Measurements from ENCODE around the gene ASB5.
A peak's percentile ranks its signal among the peaks of the same experiment; 100 is the strongest.

ASB5 gene

DNA sequence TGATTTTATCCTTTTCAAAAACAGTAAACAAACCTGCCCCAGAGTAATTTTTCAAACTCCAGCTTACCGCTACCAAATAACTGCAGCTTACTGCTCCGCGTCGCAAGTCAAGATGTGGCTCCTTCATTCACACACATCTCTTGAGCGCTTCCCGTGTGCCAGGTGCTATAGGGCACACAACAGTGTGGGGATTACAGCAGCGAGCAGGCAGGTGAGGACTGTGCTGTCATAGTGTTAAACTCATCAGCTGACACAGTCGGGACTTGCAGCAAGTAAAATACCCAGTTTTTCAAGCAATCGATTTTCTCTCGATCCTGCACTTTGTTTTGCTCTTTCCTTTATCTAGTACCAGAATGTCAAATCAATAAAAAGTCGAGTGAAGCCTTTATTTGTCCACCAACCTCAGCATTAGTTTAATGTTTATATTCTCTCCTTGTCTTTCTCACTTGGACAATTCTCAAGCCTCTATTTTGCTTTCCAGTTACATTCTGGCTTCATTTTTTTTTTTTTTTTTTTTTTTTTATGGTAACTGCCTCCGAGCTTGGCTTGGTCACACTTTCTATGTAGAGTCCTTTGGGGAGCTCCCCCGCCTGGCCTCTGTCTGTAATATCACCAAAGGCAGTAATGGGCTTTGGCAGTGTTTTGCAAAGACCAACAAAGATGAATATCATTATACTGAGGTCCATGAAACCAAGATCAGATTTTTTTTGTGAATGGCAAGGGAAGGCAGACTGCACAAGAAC lies 8.3 kb upstream of the ASB5 start:
- DNase-seq = peak in 5 of 14 donors; percentile 1 to 16 (median 6)

DNA sequence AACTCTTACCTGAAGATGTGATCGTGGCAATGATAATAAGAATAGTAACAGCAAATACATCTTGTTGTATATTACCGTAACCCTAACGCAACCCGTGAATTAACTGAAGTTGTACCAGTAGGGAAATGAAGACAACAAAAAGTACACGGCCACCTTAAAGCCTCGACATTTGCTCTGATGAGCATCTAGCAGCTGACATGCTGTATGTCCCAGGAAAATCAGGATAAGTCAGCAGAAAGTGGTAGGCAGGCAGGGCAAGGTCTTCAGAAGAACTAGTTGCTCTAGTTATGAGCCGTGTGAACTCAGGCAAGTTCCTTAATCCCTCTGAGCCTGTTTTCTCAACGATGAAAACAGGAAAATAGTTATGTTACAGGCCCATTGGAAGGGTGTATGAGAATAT lies 7.7 kb upstream of the ASB5 start:
- no peak for DNase-seq

DNA sequence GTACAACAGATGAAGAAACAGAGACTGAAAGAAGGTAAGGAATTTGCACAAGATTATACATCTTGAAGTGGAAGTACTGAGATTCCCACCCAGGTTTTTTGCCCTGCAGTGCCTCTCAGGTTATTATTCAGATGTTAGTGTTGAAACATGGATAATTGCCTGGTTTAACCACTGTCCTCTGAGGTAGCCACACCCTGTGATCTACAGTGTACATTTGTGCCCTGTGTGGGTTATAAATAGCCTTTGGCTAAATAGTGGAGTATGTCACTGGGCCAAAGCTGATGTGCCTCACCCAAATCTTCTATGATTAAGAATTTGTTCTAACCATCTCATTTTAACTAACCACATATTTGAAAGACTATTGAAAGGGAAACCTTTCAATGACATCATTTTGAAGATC lies 5.4 kb upstream of the ASB5 start:
- no peak for DNase-seq

DNA sequence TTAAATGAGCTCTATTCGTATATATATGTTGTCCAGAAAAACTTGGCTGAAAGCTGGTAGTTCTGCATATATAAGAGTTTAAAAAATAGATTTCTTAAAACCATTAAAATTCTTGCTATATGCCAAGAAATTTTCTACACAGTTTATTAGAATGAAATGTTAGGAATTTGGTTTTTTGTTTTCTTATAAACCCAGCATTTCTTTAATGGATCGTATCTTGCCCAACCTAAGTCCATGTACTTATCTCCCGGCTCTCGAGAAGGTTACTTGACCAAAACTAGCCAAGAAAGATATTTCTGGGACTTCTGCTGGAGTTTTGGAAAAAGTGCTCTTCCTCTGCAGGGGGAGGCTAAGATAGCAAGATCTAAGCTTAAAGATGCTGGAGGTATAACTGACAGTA lies 4.7 kb upstream of the ASB5 start:
- DNase-seq = no peak

DNA sequence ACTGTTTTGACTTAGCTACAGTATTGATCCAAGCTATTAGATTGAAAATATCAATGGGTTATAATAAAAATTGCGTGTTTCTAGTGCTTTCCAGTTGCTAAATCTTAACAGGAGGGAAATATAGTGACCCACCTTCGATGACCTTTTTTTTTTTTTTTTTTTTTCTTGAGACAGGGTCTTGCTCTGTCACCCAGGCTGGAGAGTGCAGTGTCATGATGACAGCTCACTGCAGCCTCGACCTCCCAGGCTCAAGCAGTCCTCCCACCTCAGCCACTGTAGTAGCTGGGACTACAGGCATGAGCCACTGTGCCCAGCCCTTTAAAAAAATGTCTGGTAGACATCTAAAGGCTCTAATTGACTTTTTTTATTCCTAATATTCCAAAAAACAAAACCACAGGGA lies 3.8 kb upstream of the ASB5 start:
- DNase-seq = no peak

DNA sequence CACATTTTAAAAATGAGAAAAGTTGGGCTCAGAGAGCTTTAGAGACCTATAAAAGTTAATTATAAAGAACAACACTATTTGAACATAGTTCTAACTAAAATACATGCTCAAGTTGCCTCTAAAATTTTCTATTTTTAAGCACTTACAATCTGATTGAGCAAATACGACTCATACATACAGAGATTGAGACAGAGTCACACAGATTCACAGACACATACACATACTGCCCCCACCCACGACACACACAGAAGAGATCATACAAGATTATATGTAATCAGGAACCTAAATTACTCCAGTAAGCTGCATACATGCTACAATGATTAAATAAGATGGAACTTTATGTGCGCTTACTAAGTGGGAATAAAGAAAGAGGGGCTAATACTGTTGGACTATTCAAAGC lies 2.7 kb upstream of the ASB5 start:
- no peak for DNase-seq

DNA sequence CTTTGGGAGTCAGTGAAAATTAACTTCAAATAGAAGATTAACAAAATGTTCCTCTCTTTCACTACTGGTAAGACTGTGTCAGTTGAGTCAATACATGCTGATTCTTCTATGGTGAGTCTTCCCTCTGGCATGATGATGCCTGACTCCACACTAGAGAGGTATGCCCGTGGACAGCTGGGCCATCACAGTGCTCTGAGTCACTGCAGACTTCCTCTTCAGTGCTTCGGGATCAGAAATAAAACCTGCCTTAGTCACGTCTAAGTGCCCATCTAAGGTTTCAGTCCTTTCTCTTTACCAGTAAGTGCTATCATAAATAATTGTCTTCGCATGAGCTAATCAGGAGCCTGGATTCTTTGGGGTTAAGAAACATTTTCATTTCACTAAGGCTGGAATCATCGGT lies 1.6 kb upstream of the ASB5 start:
- DNase-seq = no peak

DNA sequence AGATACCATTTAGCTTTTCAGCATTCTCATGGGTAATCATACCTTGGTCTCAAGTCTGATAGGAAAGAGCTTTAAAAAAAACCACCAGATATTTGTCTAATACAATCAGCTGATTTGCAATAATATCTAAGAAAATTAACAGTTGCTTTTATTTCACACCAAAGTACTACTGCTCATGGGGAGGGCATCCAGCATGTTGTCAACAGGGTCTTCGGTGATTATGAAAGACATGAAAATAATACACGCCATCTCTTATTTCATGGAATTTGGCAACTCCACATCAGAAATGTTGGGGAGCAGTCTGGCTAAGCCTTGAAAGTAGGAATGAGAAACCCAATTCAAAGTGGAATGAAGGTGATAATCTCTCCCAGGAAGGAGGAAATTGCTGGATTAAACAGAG lies 3.0 kb downstream of the ASB5 start:
- no peak for DNase-seq

DNA sequence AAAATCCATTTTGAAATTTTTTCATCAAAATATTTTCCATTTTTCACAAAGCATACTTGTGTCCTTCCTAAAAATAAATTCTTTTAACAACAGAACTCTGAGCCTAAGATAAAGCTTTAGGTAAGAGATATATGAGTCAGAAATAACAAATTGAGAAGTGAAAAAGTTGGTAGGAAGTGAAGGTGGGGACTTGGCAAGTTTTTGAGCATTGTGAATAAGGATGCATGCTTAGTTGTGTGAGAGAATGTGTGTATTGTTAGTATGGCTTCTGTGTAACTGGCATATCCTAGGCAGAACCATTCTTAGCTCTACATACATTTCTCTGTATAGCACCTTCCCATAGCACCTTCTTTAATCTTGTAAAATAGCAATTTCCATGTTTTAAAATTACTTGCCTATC lies 6.8 kb downstream of the ASB5 start:
- DNase-seq = no peak

DNA sequence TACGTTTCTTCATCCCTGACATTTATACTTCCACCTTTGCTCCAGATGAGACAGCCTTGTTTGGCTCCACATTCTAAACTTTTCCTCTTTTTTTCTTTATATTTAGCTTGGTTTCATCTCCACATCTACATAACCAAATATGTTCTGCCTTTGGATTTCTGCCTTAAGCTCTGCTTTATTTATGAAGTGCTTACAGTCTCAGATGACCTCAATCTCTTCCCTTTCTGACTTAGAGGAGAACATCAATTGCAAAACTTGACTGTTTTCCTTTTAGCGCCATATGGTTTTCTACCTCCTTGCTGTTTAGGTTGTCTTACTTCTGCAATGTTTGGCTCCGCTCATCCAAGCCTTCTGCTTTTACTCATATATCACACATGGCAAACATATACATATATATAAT lies 7.5 kb downstream of the ASB5 start:
- DNase-seq = no peak

DNA sequence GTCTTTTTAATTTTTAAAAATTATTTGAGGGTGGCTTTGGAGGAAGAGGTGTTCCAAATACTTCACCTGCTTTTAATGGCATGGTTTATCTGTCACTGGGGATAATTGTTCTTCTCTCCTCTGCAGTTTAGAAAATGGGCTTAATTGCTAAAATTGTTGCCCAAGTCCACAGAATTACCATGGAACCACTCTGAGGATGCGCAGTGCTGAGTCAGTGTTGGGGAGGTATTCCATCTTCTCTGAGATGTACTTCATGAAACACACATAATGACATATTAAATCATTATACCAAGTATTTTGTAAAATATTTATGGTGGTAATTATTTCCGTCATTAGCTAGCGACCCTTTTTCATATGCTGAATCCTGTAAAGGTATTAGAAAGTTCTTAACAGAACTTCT lies 8.0 kb downstream of the ASB5 start:
- DNase-seq = no peak

DNA sequence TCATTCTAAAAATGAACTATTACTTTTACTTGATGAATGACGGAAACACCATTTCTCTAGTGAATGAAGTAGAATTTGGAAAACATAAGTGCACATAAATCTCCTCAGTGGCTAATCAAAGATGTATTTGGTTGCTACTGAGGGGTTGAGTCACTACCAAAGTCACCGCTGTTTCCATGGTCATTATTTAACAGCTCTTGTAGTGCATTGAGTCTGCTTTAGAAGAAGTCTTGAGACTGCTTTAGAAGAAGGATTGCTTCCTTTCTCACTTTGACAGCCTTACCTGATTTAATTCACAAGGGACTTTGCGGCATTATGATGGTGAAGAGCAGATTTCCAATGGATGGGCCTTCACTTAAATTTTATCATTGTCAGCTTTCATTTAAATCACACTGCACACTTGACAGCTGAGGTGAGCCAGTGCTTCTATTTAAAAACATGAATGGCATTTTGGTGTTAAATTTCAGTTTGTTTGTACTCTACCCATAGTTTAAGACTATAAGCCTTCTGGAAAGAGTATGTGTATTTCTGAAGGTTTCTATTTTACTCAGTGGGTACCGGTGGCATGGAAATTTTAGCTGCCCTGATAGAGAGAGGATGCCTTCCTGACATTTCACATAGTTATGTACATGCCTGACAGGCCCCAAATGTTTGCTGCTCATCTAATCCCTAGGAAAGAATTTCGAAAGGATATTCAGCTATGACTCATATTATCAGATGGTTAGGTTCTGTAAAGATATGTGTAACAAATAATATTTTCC lies 9.5 kb downstream of the ASB5 start:
- DNase-seq = no peak

DNA sequence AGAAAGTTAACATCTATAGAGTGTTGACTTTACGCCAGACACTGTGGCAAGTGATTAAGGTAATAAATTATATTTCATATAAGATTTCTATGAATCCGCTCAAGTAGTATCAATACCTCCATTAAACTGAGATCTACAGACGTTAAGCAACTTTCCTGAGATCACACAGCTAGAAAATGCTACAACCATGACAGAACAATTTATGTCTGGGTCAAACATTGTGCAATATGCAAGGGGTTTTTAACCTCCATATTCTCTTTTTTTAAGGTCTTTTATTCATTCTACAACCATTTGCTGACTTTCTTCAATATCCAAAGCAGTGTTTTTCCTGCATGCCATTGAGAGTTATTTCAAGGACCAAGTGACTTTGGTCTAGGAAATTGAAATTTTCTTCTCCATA lies 10.9 kb downstream of the ASB5 start:
- DNase-seq = no peak

DNA sequence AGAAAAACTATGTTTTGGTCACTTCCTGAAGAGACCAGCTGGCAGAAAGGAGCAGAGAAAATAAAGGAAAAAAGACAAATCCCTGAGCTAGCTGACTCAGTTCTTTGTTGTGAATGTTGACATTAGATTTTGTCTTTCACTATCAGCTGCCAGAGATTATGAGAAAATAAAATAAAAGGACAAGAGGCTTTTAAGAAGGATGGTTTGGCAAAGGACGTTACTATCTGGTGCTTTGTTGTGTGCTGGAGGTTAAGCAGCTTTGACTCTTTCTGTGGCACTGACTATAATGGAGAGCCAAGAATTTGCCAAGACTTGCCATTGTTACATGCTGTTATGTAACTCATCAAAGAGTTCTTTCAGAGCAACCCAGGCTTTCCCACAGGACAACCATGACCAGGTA lies 12.1 kb downstream of the ASB5 start:
- no peak for DNase-seq

DNA sequence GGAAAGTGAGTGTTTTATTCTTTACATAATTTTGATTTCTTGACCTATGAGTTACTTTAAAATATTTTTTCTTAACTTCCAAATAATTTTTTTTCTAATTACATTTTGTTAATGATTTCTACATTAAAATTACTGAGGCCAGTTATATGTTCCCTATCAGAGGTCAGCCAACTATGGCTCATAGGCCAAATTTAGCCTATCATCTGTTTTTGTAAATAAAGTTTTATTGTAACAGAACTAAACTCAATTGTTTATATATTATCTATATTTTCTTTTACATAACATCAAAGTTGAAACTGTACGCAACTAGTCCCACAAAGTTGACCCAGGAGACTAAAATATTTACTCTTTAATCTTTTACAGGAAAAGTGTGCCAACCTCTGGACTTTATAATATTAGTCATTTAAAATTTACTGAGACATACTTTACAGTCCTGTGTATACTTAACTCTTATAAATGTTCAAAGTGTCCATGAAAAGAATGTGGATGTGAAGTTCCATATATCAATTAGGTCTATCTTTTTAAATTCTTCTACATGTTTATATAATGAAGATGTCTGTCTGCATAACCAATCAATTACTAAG lies 26.2 kb downstream of the ASB5 start:
- no peak for DNase-seq

DNA sequence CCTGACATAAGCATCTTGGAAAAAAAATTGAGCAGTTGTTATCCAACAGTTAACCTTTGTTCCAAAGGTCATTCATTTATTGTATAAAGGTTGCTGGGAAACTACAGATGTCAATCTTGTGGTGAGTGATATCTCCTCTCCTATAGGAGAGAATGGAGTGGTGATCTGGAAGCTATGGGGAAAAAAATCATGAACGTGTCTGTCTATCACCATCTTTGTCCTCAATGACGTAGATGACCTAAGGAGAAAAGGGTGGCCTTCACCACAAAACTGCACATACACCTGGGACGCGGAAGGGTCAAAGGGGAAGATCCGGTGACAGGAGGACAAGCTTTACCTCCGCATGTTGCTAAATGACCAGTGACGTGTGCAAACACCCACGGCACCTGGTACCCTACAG lies 27.3 kb downstream of the ASB5 start:
- no peak for DNase-seq

DNA sequence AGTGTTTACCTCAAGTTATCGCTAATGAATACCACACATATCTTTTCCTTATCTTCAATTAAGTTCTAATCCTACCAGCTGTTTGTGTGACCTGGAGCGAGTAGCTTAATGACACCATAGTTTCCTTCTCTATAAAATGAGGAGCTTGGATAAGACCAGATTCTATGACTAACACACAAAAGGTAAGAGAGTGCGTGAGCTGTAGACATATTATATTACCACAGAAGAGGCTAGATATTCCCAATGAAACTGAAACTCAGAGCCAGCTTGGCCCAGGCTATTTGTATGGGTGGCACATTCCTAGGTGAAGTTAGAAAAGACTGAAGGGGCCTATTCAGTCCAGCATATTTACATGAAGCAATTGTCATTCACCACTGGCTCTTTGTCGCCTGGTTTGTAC lies 30.2 kb downstream of the ASB5 start:
- DNase-seq = no peak

DNA sequence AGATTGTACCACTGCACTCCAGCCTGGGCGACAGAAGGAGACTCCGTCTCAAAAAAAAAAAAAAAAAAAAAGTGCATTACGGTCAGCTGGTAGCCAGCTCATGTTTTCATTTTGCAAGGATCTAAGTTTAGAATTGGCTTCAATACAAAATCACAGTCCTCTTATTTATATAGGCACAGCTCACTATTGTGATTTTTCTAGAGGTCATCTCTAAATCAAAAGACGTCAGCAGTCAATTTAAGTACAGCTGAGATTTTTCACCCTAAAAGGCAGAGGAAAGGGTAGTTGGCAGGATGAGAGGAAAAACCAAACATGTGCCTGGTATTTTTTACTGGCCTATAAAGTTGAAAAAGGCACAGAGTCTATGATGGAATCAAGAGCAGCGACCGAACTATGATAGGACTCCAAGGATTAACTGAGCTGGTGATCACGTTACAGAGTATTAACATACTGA lies 30.8 kb downstream of the ASB5 start:
- no peak for DNase-seq

DNA sequence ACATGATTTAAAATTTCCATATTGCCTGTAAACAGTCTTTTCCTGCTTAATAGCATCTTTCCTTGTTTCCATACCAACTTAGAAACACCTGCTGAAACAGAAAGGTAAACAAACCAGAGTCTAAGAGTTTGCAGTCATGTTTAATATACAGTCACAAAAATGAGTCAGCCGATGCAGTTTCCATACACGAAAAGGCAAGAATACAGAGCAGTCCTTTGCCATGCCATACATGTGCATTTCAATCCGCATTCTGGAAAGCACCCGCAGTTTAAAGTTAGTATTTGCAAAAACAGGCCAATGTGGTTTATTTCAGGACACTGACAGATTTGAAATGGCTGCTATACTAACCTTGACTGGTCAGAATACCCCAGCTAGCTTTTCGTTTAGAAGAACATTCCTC lies 32.1 kb downstream of the ASB5 start:
- DNase-seq = no peak

DNA sequence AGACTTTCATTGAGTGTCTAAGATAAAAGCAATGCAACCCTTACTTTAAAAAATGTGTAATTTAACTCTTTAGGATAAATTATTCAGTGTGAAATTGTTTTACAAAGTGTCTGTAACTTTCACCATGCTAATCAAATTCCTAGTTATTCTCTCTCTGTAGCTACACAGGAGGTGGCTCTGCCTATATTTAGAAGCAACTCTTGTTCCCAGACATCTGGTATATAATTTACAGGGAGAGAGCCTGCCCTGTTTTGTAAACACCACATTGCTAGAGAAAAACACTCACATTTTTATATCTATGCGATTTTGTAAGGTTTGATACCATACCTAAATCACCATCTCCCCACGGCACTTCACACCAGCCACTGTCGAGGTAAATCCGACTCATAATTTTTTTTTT lies 38.2 kb downstream of the ASB5 start:
- peak in 1 of 14 donors; percentile 81 for DNase-seq

DNA sequence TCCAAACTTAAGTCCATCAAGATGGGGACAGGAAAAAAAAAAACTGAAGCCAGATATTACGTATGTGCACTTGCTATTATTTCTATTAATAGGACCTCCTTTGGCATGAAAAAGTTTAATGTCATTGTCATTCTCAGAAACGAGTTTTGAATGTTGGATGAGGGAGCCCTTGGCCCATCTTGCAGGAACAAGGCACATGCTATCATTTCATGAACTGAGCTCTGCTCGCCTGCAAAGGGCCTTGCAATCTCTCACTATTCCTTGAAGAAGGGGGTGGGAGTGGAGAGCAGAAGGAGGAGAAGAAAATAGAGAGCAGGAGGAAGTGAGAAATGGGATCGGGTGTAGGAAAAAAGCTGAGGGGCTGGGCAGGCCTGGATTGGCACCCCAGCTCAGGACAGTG lies 39.4 kb downstream of the ASB5 start:
- peak in 1 of 14 donors; percentile 35 for DNase-seq

DNA sequence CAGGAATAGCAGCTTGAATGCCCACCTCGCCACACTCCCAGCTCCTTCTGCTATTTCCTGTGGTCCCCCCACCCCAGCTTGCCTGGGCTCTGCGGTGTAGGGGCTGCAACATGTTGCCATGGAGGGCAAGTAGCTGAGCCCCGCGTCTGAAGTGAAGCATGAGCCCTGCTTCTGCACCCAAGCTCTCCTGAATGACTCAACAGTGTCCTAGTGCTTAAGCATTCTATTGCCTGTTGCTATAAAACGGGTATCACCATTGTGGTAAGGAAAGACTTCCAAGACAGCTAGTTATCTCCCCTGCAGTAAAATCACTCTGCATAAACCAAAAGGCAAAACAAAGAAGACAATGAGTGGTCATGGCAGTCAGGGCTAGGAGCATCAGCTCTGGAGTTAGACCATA lies 42.3 kb downstream of the ASB5 start:
- no peak for DNase-seq

DNA sequence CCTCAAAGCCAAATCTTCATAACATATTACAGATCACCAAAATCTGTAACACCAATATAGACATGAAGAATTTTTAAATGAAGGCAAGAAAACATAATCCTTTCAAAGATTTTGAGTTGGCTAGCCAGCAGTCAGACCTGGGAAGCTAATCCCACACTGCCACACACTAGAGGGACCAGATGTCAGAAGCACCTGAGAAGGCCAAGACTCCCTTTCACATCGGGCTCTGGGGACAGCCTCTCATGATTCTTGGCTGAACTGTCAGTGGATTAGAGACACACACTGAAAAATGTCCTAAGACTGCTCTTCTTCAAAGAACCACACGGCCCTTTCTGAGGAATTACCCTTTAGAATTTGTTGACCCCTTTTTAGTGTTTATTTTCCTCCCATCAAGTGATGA lies 45.5 kb downstream of the ASB5 start:
- no peak for DNase-seq

DNA sequence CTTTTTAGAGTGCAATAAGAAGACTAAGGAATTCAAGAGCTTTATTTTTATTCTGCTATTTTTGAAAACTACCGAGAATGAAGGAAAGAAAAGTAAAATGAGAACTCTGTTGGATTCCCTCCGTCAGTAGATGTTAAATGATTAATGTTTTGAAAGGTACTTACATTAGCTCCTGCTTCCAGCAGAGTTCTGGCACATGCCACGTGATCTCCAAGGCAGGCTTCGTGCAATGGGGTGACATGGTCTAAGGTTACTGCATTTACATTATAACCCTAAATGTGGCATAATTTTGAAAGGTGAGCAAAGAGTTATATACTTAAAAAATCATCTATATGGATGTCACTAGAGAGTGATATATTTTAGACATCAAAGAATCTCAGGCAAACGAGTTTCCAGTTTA lies 46.9 kb downstream of the ASB5 start:
- DNase-seq = no peak

Data from C1 segment of cervical spinal cord (tissue), 14 donors.